ENCODE results near the gene CTBP2.
A peak's percentile ranks its signal among the peaks of the same experiment; 100 is the strongest.

The CTBP2 gene

GRCh38 chr10:125159932-125160855 lies at the start of gene CTBP2:
TSS of gene CTBP2 (minus strand) at chr10:125160563.
- peak in 1 of 2 experiments; percentile 55 for DNase-seq

- DNase-seq = no peak
Observed at GRCh38 chr10:125209591-125210355, 49.4 kb upstream of the CTBP2 start.

- DNase-seq = no peak
Observed at GRCh38 chr10:125208854-125209565, 48.6 kb upstream of the CTBP2 start.

DNA sequence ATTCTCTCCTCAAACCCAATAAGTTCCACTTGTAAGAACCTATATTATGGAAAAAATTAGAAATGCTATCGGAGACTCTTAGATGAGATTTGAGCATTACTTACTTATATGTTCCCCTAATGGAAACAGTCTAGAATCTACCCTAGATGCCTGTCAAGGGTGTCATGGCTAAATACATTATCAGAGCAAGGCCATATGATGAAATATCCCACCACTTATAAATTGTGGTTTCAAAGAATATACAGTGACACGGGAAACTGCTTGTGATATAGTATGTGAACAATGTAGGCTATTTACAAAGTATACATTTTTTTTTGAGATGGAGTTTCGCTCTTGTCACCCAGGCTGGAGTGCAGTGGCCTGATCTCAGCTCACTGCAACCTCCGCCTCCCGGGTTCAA lies 46.3 kb upstream of the CTBP2 start:
- DNase-seq = no peak

- no peak for DNase-seq
Observed at GRCh38 chr10:125205431-125205830, 45.1 kb upstream of the CTBP2 start.

- no peak for DNase-seq
Observed at GRCh38 chr10:125204400-125204799, 44.0 kb upstream of the CTBP2 start.

DNA sequence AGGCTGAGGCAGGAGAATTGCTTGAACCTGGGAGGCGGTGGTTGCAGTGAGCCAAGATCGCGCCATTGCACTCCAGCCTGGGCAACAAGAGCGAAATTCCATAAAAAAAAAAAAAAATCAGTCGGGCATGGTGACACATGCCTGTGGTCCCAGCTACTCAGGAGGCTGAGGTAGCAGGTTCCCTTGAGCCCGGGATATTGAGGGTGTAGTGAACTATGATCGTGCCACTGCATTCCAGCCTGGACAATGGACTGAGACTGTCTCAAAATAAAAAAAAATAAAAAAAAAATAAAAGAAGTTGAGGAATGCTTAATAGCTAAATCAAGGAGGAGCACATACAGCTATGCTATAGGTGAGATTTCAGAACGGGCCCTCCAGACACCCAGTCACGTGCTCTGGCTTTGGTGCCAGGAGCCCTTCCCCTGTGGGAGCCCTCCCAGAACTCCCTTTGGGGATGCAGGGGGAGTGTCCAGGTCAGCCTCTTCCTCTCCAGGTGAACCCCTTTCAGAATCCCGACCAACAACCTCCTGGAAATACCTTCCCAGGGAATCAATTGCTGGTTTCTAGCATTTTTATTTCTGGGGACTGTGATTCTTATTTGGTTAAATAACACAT lies 42.9 kb upstream of the CTBP2 start:
- DNase-seq = no peak

DNA sequence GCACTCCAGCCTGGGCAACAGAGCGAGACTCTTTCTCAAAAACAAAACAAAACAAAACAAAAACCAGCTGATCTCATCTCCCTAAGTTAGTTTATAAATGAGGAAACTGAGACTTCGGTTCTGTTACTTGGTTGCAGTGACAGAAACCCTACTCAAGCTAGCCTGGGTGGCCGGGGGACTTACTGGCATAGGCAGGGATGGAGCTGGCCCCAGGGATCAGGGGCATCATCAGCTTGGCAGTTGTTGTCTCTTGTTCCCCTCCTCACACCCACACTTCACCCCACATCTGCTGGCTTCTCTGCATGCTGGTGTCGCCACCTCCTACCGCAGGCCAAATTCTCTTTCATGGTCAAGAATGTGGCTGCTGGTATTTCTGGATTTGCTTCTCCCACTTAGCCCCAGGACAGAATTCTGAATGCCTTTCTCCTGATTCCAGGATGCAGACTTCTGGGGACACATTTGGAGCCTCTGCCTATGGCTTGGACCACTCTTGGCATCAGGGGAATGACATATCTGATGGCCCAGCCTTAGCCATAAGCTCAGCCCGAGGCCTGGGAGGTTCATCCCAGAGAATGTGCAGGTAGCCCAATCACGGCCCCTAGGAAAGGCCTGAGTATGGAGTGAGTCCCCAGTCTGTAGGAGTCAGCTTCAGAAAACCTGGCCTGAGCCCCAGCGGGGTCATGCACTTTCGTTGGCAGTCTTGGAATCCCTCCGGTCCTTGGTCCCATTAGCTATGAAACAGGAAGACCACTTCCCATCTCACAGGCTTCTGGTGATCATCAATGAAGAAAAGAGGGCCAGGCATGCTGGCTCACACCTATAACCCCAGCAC lies 41.6 kb upstream of the CTBP2 start:
- DNase-seq = no peak

DNA sequence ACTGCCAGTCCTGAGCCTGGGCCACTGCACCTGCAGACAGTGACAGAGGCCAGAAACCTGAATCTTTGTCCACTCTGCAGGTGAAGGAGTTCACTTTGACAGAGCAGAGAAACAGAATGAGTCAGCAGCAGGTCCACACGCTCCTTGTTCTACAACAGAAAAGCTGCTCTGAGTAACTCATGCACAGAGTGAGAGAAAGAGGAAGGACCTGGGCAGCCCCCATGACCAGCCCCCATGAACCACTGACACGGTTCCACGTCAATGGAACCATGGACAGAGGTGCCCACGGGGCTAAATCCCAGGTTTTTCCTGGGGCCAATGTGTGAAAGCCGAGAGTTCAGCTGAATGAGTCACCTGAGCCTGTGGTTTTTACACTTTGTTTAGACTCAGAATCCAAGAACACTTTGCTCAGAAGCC lies 40.8 kb upstream of the CTBP2 start:
- DNase-seq = no peak

DNA sequence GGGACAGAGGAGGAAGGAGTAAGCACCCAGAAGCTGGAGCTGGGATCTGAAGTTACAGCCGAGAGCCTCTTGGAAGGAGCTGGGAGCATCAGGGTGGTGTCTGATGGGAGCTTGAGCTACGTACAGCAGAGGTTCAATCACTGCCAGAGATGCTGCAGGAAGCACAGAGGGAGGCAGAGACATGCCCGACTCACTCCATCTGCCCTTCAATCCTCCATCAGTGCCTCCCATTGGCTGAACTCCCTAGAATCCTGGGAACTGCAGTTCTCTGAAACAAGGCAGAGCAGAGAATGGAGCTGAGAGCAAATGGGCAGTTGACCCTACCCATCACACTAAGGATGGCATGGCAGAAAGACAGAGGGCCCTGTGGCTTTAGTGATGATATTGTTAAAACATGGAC lies 40.0 kb upstream of the CTBP2 start:
- no peak for DNase-seq

DNA sequence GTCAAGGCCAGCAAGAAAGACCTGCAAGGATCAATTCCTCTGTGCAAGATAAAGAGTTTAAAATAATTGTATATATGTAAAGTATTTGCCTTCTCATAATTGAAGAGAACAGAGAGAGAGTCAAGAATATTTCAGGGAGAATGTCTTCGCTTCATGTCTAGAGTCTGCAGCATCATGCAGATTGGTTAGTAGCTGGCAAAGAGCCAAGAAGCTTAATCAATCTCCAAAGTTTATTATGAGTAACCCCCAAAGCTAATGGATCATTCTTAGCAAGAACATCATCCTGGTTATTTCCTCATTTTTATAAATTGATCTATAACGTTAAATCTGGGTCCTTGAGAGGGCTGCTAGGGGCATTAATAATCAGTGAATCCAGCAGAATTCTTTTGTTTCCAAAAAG lies 38.9 kb upstream of the CTBP2 start:
- DNase-seq = no peak

DNA sequence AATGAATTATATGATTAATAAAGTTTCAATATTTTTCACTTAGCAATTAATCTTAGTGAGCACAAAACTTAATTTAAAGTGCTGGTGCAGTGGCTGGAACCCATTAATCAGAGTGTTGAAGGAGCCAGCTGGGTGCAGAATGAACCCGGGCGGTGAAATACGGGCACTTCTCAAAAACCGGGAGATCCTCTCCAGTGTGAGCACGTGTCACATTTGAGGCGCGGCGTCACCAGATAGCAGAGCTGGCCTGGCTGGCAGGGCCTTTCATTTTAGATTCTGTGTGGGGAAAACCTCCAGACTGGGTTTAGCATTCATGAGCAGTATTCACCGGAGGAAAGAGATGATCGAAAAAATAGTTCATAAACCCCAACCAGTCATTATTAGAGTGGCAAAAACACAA lies 34.5 kb upstream of the CTBP2 start:
- no peak for DNase-seq

DNA sequence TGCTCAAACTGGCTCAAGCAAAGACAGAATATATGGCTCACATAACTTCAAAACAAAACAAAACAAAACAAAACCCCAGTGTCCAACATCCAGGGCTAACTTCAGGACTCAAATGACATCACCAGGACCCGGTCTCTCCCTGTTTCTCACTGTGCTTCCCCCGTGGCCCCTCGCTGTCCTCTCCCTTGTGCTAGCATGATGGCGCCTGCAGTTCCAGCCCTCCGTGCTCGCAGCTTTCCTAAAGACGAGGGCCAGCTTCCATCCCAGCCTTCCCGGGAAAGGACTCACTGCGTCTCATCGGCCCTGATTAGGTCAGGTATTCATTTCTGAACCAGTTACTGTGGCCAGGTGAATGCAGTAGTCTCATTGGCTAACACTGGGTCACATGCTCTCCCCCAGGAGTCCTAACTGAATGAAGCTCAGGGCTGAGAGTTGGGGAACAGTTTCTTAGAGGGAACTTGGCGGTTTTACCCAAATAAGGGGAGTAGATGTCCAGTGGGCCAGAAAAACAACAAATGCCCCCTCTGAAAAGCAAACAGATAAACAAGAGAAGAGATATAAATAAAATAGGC lies 33.0 kb upstream of the CTBP2 start:
- no peak for DNase-seq

GRCh38 chr10:125192620-125193019 lies 32.3 kb upstream of the CTBP2 start:
- no peak for DNase-seq

- no peak for DNase-seq
Observed at GRCh38 chr10:125192005-125192404, 31.6 kb upstream of the CTBP2 start.

DNA sequence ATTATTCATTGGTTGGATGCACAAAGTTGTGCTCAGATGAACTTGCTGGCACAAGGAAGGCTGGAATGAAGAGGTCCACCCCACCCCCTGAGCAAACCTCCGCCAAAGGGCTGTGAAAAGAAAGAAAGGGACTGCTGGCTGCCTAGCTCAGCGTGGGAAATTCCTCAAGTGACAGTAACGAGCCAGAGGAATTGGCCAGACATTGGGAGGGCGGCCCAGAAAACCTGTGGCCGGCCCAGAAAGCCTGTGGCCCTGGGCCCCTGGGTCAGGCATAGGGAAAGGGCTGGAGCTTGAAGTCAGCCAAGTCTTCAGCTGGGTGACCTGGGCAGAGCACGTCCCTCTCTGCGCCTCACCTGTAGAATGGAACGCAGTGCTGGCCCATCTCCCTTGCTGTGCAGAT lies 30.6 kb upstream of the CTBP2 start:
- DNase-seq = no peak

GRCh38 chr10:125190414-125190813 lies 30.1 kb upstream of the CTBP2 start:
- no peak for DNase-seq

DNA sequence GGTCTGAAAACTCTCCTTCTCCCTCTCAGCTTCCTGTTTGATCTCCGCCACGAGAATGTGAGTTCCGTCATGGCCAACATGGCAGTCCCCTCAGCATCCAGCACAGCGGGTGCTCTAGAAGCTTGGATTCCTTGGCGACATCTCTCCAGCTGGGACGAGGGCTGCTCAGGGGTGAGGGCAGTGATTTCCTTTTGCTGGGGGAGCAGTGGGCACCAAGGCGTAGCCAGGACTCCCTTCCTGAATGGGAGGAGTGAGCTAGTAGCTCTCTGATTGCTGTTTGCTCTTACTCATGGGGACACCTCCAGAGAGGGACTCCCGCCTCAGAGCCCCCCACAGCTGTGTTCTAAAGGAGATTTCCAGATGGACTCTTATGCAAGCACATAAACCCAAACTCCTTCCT lies 28.8 kb upstream of the CTBP2 start:
- no peak for DNase-seq

DNA sequence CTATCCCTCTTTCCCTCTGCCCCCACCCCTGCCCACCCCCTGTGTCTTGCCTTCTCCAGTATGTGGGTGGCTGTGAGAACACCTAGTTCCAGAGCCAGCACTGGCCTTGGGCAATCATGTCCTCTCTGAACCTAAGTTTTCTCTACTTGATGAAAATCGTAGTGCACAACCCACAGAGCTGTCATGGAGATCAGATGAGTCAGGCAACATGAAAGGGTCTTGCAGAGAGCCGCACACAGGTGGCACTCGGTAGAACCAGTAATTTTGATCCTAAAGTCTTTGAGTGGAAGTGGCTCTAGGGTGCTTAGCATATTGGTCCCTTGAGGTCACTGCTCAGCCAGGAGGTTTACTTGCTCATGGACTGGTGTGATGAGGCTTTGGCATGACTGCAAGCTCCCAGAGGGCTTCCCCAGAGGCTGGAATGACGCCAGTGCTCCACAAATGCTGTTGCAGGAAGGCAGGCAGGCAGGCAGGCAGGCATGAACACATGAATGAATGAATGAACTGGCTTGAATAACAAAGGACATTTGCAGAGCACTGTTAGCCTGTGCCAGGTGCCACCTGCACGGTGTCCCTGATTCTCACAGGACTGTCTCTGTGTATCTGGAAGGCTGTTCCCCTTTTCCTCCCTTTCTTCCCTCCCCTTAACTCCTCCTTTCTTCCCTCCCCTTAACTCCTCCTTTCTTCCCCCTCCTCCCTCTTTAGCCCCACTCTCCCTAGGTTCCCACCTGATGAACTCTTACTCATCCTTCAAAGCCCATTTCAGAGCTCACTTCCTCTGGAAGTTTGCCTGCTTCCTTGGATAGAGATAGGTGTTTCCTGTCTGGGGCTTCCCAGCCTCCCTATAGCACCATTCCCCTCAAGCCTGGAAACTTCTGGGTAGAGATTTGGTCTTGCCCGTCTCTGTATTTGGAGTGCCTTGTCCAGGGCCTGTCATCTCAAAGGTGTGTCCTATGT lies 27.2 kb upstream of the CTBP2 start:
- DNase-seq = no peak

- DNase-seq = no peak
Observed at GRCh38 chr10:125186431-125187170, 26.2 kb upstream of the CTBP2 start.
